Calu3 (cell line): ENCODE data around the gene C1orf53. TPM values are rescaled to one million over a fixed set of nuclear protein-coding genes. Genes with fewer than 3 reads are reported as not detected.

Source experiments
- BruUV-seq: library from RNA; stranded (reverse); fragments of 400-500 nt; replicated peaks from 2 replicates; lab custom pipeline; 2021; lab: Mats Ljungman, UMichigan
- CTCF ChIA-PET: fragments of 300-600 bp; sonication (Branson Sonifier 250); formaldehyde crosslinking; loops from one replicate; lab custom pipeline; 2022; ENCODE audit warnings: antibody characterized with exemption; lab: Charles Lee
- DNase-seq: peaks from one replicate; pipeline ENCODE4 v3.0.0; 2022
- H3K27ac Mint-ChIP-seq: one replicate; pipeline ENCODE4 v1.8.0; 2022; ENCODE audit warnings: mixed read lengths; ENCODE audit not compliant: unreplicated experiment
- H3K27me3 Mint-ChIP-seq: one replicate; pipeline ENCODE4 v1.8.0; 2022; ENCODE audit warnings: mixed read lengths; ENCODE audit not compliant: unreplicated experiment
- H3K36me3 Mint-ChIP-seq: one replicate; pipeline ENCODE4 v1.8.0; 2022; ENCODE audit warnings: mild to moderate bottlenecking, moderate library complexity, mixed read lengths; ENCODE audit not compliant: insufficient read depth, unreplicated experiment
- H3K4me1 Mint-ChIP-seq: one replicate; pipeline ENCODE4 v1.8.0; 2022; ENCODE audit warnings: mild to moderate bottlenecking, low read depth, mixed read lengths; ENCODE audit not compliant: unreplicated experiment
- H3K4me3 Mint-ChIP-seq: one replicate; pipeline ENCODE4 v1.8.0; 2022; ENCODE audit warnings: mild to moderate bottlenecking, low read depth, moderate library complexity, mixed read lengths; ENCODE audit not compliant: unreplicated experiment
- H3K9me3 Mint-ChIP-seq: one replicate; pipeline ENCODE4 v1.8.0; 2022; ENCODE audit warnings: low read depth, mixed read lengths; ENCODE audit not compliant: unreplicated experiment
- CTCF ChIP-seq: fragments of 200-600 bp; IDR thresholded peaks from one replicate; pipeline ENCODE4 v1.8.0; 2022; ENCODE audit warnings: antibody characterized with exemption; ENCODE audit not compliant: unreplicated experiment
- intact Hi-C: fragments of 100-400 bp; cut with micrococcal nuclease; formaldehyde crosslinking; loops from one replicate; pipeline ENCODE4 v1.10.0; 2022; ENCODE audit not compliant: unreplicated experiment
- total RNA-seq: library from RNA; stranded (reverse); gene quantifications from 2 replicates; pipeline ENCODE4 v1.2.3, GENCODE V29; 2022

Gene C1orf53
- total RNA-seq, 1 experiment from 2014 or later = 11.2 TPM

DNA sequence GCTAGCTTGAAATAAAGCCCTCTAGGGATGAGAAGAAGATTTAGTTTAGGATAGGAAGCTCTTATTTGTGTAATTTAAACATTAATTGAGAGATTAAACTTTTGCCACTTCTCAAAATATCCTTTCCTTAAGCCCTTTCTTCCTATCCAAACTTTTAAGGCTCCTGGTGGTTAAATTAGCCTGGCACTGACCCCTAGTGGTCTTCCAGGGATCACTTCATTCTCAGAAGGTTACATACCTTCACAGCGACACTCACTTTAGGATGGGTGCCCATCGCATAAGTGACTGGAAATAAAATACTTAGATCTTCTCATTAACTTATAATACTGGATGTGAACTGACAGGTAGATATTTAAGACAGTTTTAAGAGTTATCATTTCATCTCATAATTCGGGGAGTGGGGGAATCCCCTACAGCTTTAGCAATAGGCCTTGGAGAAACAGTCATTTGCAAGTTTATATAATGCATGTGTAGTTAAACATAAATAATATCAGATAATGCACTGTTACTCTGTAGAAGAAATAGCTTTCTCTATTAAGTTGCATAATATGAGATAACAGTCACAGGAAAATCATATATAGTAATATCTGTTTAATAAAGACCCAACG is 22.2 kb downstream of the C1orf53 start:
- no peak overlapping the region for H3K27ac Mint-ChIP-seq
- H3K4me3 Mint-ChIP-seq = no peak overlapping the region
- intact Hi-C loops = loop anchor here (2.0 to 10.0 kb wide), 5 partner anchors 160 to 402 kb away; partner anchors contain the start of gene NEK7
- no peaks in the 10 kb centered on the region for H3K27me3 Mint-ChIP-seq
- peaks cover 49% of the 10 kb centered on the region for H3K4me1 Mint-ChIP-seq
- no TSS peak for BruUV-seq
- H3K9me3 Mint-ChIP-seq = no peaks in the 10 kb centered on the region
- peaks cover 14% of the 10 kb centered on the region for H3K36me3 Mint-ChIP-seq
- DNase-seq = peak; percentile 60
- CTCF ChIA-PET = interaction anchor here (0.6 kb wide), 1 partner anchor 198 kb away, joined by 3 read pairs; no protein-coding TSS in a partner anchor
- TF ChIP-seq CTCF = peak; percentile 51

DNA sequence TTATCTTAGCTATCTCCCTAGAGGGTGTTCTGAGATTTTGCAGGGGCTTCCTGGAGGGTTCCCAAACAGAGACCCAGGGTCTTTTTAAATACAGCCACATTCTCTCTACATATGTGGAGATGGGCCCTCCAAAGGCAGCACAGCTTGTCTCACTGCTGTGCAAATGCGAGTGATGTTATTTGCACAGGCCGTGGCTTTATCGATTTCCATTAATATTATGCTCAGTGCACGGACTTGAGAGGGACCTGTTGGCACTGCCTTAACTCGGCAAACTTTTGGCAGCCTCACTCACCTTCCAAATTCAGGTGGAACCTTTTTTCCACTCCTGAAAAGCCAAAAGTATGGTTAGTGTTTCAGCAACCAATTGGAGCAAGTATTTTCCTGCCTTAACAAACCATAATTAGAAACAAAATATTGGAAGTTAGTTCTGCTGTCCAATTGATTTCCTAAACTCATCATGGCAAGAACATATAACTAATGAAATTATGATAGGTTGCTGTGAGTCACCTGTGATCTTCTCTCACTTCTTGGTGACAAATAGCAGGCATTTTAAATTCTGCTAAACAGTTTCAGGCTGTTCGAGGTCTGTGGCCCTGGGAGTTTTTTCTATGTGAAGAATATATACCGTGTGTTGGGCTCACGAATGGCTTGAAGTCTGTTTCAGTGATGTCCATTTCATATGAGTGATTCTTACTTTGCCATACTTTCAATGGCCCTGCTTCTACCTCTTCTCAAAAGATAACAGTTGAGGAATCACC is 25.7 kb downstream of the C1orf53 start:
- BruUV-seq = no TSS peak
- CTCF ChIA-PET = interaction anchor here (1.9 kb wide), 1 partner anchor 13 kb away, joined by 5 read pairs; no protein-coding TSS in a partner anchor

DNA sequence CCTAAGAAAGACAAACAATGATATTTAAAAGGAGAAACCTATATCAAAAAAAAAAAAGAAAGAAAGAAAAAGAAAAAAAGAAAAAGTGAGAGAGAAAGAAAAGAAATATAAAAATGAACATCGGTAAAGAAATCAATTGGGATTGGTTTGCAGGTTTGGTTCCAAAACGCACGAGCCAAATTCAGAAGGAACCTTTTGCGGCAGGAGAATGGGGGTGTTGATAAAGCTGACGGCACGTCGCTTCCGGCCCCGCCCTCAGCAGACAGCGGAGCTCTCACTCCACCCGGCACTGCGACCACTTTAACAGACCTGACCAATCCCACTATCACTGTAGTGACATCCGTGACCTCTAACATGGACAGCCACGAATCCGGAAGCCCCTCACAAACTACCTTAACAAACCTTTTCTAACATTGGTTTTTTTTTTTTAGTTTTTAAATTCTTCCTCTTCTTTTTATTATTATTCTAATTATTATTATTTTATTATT is 26.5 kb downstream of the C1orf53 start:
- intact Hi-C loops = loop anchor here (5.0 to 10.0 kb wide), 3 partner anchors 156 to 407 kb away; partner anchors contain the start of gene NEK7
- H3K4me1 Mint-ChIP-seq = peaks cover 57% of the 10 kb centered on the region
- peak overlapping the region; percentile 84 for H3K27ac Mint-ChIP-seq
- no peaks in the 10 kb centered on the region for H3K9me3 Mint-ChIP-seq
- CTCF ChIA-PET = interaction anchor here (0.6 kb wide), 1 partner anchor 757 kb away, joined by 3 read pairs; no protein-coding TSS in a partner anchor
- BruUV-seq = no TSS peak
- no peaks in the 10 kb centered on the region for H3K27me3 Mint-ChIP-seq
- peaks cover 14% of the 10 kb centered on the region for H3K36me3 Mint-ChIP-seq
- peak overlapping the region; percentile 69 for H3K4me3 Mint-ChIP-seq
- peak; percentile 67 for DNase-seq
- no peak for TF ChIP-seq CTCF

More for the DNA sequence above, 25.7 kb downstream of the C1orf53 start:
- intact Hi-C loops = loop anchor here (5.0 to 10.0 kb wide), 3 partner anchors 157 to 406 kb away; partner anchors contain the start of gene NEK7
- Mint-ChIP-seq H3K27me3 (no peaks in the 10 kb centered on the region), H3K27ac (peak overlapping the region; percentile 84), H3K4me1 (peaks cover 49% of the 10 kb centered on the region), H3K36me3 (peaks cover 14% of the 10 kb centered on the region), H3K9me3 (no peaks in the 10 kb centered on the region), H3K4me3 (peak overlapping the region; percentile 69)
- DNase-seq = peak; percentile 30
- no peak for TF ChIP-seq CTCF

DNA sequence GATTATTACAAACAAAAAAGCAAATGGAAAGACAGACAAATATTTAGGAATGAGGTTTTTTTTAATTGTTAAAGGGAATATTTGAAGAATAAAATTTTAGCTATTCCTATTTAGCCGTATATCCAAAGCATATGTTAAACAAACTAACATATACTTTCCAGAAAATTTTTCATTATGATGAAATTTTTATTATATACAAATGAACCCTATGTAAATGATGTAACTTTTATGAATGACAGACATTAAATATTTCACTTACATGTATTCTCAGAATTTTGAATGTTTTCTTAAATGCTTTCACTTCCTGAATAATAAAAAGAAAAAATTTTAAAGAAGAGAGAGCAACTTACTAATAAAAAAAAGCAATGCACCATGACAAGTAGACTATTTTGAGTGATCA is 30.6 kb downstream of the C1orf53 start:
- no peak for TF ChIP-seq CTCF
- Mint-ChIP-seq H3K27ac (no peak overlapping the region), H3K36me3 (peaks cover 9% of the 10 kb centered on the region), H3K4me1 (peaks cover 19% of the 10 kb centered on the region), H3K4me3 (no peak overlapping the region), H3K27me3 (no peaks in the 10 kb centered on the region), H3K9me3 (no peaks in the 10 kb centered on the region)
- CTCF ChIA-PET = interaction anchor here (1.2 kb wide), 1 partner anchor 563 kb away, joined by 3 read pairs; no protein-coding TSS in a partner anchor
- no TSS peak for BruUV-seq
- intact Hi-C loops = no loop called here
- DNase-seq = no peak
